ENCODE measurements around the gene TTC39B. TPM values are rescaled to one million over a fixed set of nuclear protein-coding genes. Genes with fewer than 3 reads are reported as not detected.

Gene TTC39B
- total RNA-seq, 1 donor from 2014 or later, result 30.6 TPM

GRCh38 chr9:15142878-15143534 lies 164.0 kb downstream of the TTC39B start:
- Mint-ChIP-seq H3K4me1 (ENCODE audit: low read depth) (peaks cover 22% of the 10 kb centered on the region), H3K36me3 (ENCODE audit: low read depth) (no peaks in the 10 kb centered on the region), H3K27ac (ENCODE audit: unreplicated experiment) (no peak overlapping the region), H3K4me3 (ENCODE audit: unreplicated experiment) (no peak overlapping the region), H3K9me3 (ENCODE audit: low read depth) (no peaks in the 10 kb centered on the region), H3K27me3 (ENCODE audit: low read depth) (no peaks in the 10 kb centered on the region)
- TF ChIP-seq CTCF (IDR thresholded peaks at IDR 0.05), result peak; percentile 87
- DNase-seq (ENCODE audit: low spot score), result no peak

GRCh38 chr9:15140051-15140450 lies 167.0 kb downstream of the TTC39B start:
- Mint-ChIP-seq H3K4me1 (ENCODE audit: low read depth) (peaks cover 21% of the 10 kb centered on the region), H3K27me3 (ENCODE audit: low read depth) (no peaks in the 10 kb centered on the region), H3K36me3 (ENCODE audit: low read depth) (no peaks in the 10 kb centered on the region), H3K27ac (ENCODE audit: unreplicated experiment) (no peak overlapping the region), H3K4me3 (ENCODE audit: unreplicated experiment) (no peak overlapping the region), H3K9me3 (ENCODE audit: low read depth) (no peaks in the 10 kb centered on the region)
- TF ChIP-seq CTCF (IDR thresholded peaks at IDR 0.05), result no peak
- no peak for DNase-seq (ENCODE audit: low spot score)

- Mint-ChIP-seq H3K27ac (ENCODE audit: unreplicated experiment) (peak overlapping the region; percentile 6), H3K4me1 (ENCODE audit: low read depth) (peaks cover 17% of the 10 kb centered on the region), H3K27me3 (ENCODE audit: low read depth) (no peaks in the 10 kb centered on the region), H3K9me3 (ENCODE audit: low read depth) (no peaks in the 10 kb centered on the region), H3K4me3 (ENCODE audit: unreplicated experiment) (no peak overlapping the region), H3K36me3 (ENCODE audit: low read depth) (no peaks in the 10 kb centered on the region)
- TF ChIP-seq CTCF (IDR thresholded peaks at IDR 0.05), result no peak
- DNase-seq (ENCODE audit: low spot score), result no peak
Observed at GRCh38 chr9:15139469-15139868, 167.5 kb downstream of the TTC39B start.

- H3K4me3 Mint-ChIP-seq (ENCODE audit: unreplicated experiment), result no peak overlapping the region
- DNase-seq (ENCODE audit: low spot score), result no peak
- no peaks in the 10 kb centered on the region for H3K9me3 Mint-ChIP-seq (ENCODE audit: low read depth)
- peaks cover 16% of the 10 kb centered on the region for H3K4me1 Mint-ChIP-seq (ENCODE audit: low read depth)
- H3K27me3 Mint-ChIP-seq (ENCODE audit: low read depth), result no peaks in the 10 kb centered on the region
- no peaks in the 10 kb centered on the region for H3K36me3 Mint-ChIP-seq (ENCODE audit: low read depth)
- no peak overlapping the region for H3K27ac Mint-ChIP-seq (ENCODE audit: unreplicated experiment)
- no peak for TF ChIP-seq CTCF (IDR thresholded peaks at IDR 0.05)
Observed at GRCh38 chr9:15138357-15138686, 168.7 kb downstream of the TTC39B start.

GRCh38 chr9:15137658-15138356 lies 169.2 kb downstream of the TTC39B start:
- no peak overlapping the region for H3K27ac Mint-ChIP-seq (ENCODE audit: unreplicated experiment)
- no peaks in the 10 kb centered on the region for H3K27me3 Mint-ChIP-seq (ENCODE audit: low read depth)
- no peaks in the 10 kb centered on the region for H3K9me3 Mint-ChIP-seq (ENCODE audit: low read depth)
- no peaks in the 10 kb centered on the region for H3K36me3 Mint-ChIP-seq (ENCODE audit: low read depth)
- DNase-seq (ENCODE audit: low spot score), result no peak
- H3K4me1 Mint-ChIP-seq (ENCODE audit: low read depth), result peaks cover 16% of the 10 kb centered on the region
- no peak overlapping the region for H3K4me3 Mint-ChIP-seq (ENCODE audit: unreplicated experiment)
- no peak for TF ChIP-seq CTCF (IDR thresholded peaks at IDR 0.05)

Measured in chondrocyte (in vitro differentiated cells).